ENCODE measurements around the gene RBPMS2. TPM values are rescaled to one million over a fixed set of nuclear protein-coding genes. Genes with fewer than 3 reads are reported as not detected.
A peak's percentile ranks its signal among the peaks of the same experiment; 100 is the strongest.

Gene RBPMS2
- total RNA-seq, 1 experiment from 2014 or later: 0.16 TPM

DNA sequence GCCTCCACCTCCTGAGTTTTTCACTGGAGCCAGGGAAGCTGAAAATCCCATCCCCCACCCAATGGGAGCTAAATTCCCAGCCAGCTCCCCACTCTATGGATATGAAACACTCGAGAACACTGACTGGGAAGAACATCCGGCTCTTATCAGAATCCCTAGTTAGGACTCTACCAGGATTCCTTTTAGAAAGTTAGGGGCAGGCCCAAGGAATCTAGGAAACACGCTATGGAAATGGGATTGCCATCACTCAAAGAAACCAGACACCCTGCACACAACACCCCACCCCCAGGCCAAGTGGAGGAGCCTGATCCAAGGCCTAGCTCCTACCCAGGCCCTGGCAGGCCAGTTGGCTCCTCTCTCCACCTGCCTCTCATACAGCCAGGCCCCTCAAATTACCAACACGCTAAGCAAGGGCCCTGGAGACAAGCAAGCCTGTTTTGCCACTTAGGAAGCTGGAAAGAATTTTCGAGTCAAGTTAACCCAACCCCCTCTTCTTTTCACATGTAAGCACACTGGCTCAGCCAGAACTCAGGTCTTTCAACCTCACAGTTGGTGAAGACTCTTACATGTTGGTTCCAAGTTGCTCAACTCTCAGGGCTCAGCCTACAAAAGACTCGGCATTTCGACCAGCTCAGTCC is 75.5 kb downstream of the RBPMS2 start:
- no peaks in the 10 kb centered on the region for H3K27me3 Mint-ChIP-seq (ENCODE audit: insufficient read depth, unreplicated experiment)
- no TSS peak for BruUV-seq (replicated peaks)
- TF ChIP-seq, protein P1, sequence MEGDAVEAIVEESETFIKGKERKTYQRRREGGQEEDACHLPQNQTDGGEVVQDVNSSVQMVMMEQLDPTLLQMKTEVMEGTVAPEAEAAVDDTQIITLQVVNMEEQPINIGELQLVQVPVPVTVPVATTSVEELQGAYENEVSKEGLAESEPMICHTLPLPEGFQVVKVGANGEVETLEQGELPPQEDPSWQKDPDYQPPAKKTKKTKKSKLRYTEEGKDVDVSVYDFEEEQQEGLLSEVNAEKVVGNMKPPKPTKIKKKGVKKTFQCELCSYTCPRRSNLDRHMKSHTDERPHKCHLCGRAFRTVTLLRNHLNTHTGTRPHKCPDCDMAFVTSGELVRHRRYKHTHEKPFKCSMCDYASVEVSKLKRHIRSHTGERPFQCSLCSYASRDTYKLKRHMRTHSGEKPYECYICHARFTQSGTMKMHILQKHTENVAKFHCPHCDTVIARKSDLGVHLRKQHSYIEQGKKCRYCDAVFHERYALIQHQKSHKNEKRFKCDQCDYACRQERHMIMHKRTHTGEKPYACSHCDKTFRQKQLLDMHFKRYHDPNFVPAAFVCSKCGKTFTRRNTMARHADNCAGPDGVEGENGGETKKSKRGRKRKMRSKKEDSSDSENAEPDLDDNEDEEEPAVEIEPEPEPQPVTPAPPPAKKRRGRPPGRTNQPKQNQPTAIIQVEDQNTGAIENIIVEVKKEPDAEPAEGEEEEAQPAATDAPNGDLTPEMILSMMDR (IDR thresholded peaks at IDR 0.05; ENCODE audit: unreplicated experiment): no peak
- H3K9me3 Mint-ChIP-seq (ENCODE audit: unreplicated experiment): no peaks in the 10 kb centered on the region
- ChIA-PET POLR2A (interaction anchor here (0.7 to 1.1 kb wide), 2 partner anchors 9 to 28 kb away, joined by 3 to 4 read pairs; no protein-coding TSS in a partner anchor), CTCF (interaction anchor here (0.6 to 3.8 kb wide), 9 partner anchors 13 to 547 kb away, joined by 3 to 22 read pairs (median 6); no protein-coding TSS in a partner anchor)
- intact Hi-C loops (cut with micrococcal nuclease): no loop called here
- peak overlapping the region; percentile 72 for H3K4me3 Mint-ChIP-seq (ENCODE audit: unreplicated experiment)
- H3K36me3 Mint-ChIP-seq (ENCODE audit: insufficient read depth, unreplicated experiment): peaks cover 30% of the 10 kb centered on the region
- DNase-seq (ENCODE audit: unreplicated experiment): peak; percentile 34
- H3K4me1 Mint-ChIP-seq (ENCODE audit: insufficient read depth, unreplicated experiment): peaks cover 59% of the 10 kb centered on the region
- peak overlapping the region; percentile 68 for H3K27ac Mint-ChIP-seq (ENCODE audit: low read depth, unreplicated experiment)

- intact Hi-C loops (cut with micrococcal nuclease): no loop called here
- TF ChIP-seq, protein P1 (IDR thresholded peaks at IDR 0.05; ENCODE audit: unreplicated experiment): no peak
Measured at GRCh38 chr15:64698823-64699222, 76.6 kb downstream of the RBPMS2 start.

GRCh38 chr15:64697911-64698369 is 77.4 kb downstream of the RBPMS2 start:
- no peaks in the 10 kb centered on the region for H3K9me3 Mint-ChIP-seq (ENCODE audit: unreplicated experiment)
- ChIA-PET CTCF (interaction anchor here (0.6 to 3.8 kb wide), 6 partner anchors 11 to 791 kb away, joined by 3 to 22 read pairs (median 4); no protein-coding TSS in a partner anchor), POLR2A (interaction anchor here (0.7 to 1.5 kb wide), 5 partner anchors 11 to 604 kb away, joined by 3 to 5 read pairs (median 3); partner anchors contain the start of genes CIAO2A, TRIP4 and ZNF609)
- TF ChIP-seq, protein P1 (IDR thresholded peaks at IDR 0.05; ENCODE audit: unreplicated experiment): no peak
- peaks cover 44% of the 10 kb centered on the region for H3K36me3 Mint-ChIP-seq (ENCODE audit: insufficient read depth, unreplicated experiment)
- H3K4me1 Mint-ChIP-seq (ENCODE audit: insufficient read depth, unreplicated experiment): peaks cover 57% of the 10 kb centered on the region
- H3K4me3 Mint-ChIP-seq (ENCODE audit: unreplicated experiment): no peak overlapping the region
- H3K27me3 Mint-ChIP-seq (ENCODE audit: insufficient read depth, unreplicated experiment): no peaks in the 10 kb centered on the region
- intact Hi-C loops (cut with micrococcal nuclease): no loop called here
- peak overlapping the region; percentile 77 for H3K27ac Mint-ChIP-seq (ENCODE audit: low read depth, unreplicated experiment)
- no TSS peak for BruUV-seq (replicated peaks)
- DNase-seq (ENCODE audit: unreplicated experiment): peak; percentile 38

More at GRCh38 chr15:64698823-64699222, 76.6 kb downstream of the RBPMS2 start:
- ChIA-PET CTCF (interaction anchor here (0.6 to 3.8 kb wide), 4 partner anchors 12 to 546 kb away, joined by 3 to 22 read pairs (median 6); no protein-coding TSS in a partner anchor), POLR2A (interaction anchor here (1.1 kb wide), 1 partner anchor 29 kb away, joined by 4 read pairs; no protein-coding TSS in a partner anchor)
- H3K4me1 Mint-ChIP-seq (ENCODE audit: insufficient read depth, unreplicated experiment): peaks cover 58% of the 10 kb centered on the region
- DNase-seq (ENCODE audit: unreplicated experiment): no peak
- H3K9me3 Mint-ChIP-seq (ENCODE audit: unreplicated experiment): no peaks in the 10 kb centered on the region
- H3K27ac Mint-ChIP-seq (ENCODE audit: low read depth, unreplicated experiment): peak overlapping the region; percentile 77
- H3K4me3 Mint-ChIP-seq (ENCODE audit: unreplicated experiment): peak overlapping the region; percentile 28
- no peaks in the 10 kb centered on the region for H3K27me3 Mint-ChIP-seq (ENCODE audit: insufficient read depth, unreplicated experiment)
- peaks cover 35% of the 10 kb centered on the region for H3K36me3 Mint-ChIP-seq (ENCODE audit: insufficient read depth, unreplicated experiment)
- BruUV-seq (replicated peaks): no TSS peak

DNA sequence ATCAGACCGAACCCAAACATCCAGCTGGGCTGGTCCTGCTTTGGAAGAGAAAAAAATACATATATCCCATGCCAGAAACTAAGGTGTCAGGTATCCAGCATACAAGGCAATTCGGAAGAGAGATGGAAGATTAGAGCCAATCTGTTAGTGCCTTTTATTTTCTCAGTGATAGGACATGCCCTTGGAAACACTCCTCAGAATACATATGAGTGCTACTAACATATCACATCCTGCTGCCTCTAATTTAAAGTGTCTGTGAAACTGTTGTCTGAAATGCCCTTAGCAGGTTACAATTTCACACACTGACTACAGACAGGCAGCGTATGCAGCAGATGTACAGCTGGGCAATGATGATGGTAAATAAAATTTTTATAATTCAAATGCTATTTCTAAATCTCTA is 78.9 kb downstream of the RBPMS2 start:
- Mint-ChIP-seq H3K9me3 (ENCODE audit: unreplicated experiment) (no peaks in the 10 kb centered on the region), H3K36me3 (ENCODE audit: insufficient read depth, unreplicated experiment) (peaks cover 48% of the 10 kb centered on the region), H3K27ac (ENCODE audit: low read depth, unreplicated experiment) (no peak overlapping the region), H3K4me3 (ENCODE audit: unreplicated experiment) (no peak overlapping the region), H3K27me3 (ENCODE audit: insufficient read depth, unreplicated experiment) (no peaks in the 10 kb centered on the region), H3K4me1 (ENCODE audit: insufficient read depth, unreplicated experiment) (peaks cover 51% of the 10 kb centered on the region)
- no TSS peak for BruUV-seq (replicated peaks)
- ChIA-PET POLR2A (interaction anchor here (1.5 kb wide), 1 partner anchor 603 kb away, joined by 5 read pairs; the partner anchor contains the start of gene CIAO2A), CTCF (interaction anchor here (0.8 to 2.9 kb wide), 3 partner anchors 8 to 31 kb away, joined by 4 to 16 read pairs (median 16); no protein-coding TSS in a partner anchor)
- intact Hi-C loops (cut with micrococcal nuclease): no loop called here
- DNase-seq (ENCODE audit: unreplicated experiment): no peak
- TF ChIP-seq, protein P1 (IDR thresholded peaks at IDR 0.05; ENCODE audit: unreplicated experiment): no peak

All from MCF 10A (cell line).